ENCODE data around the gene BRME1. TPM values are rescaled to one million over a fixed set of nuclear protein-coding genes. Genes with fewer than 3 reads are reported as not detected.

The BRME1 gene
- total and polyA plus RNA-seq, 2 of the 13 experiments (the other 11 are each of a cell fraction or from before 2014, with no cell fraction given): 0.74 to 1.5 TPM

DNA sequence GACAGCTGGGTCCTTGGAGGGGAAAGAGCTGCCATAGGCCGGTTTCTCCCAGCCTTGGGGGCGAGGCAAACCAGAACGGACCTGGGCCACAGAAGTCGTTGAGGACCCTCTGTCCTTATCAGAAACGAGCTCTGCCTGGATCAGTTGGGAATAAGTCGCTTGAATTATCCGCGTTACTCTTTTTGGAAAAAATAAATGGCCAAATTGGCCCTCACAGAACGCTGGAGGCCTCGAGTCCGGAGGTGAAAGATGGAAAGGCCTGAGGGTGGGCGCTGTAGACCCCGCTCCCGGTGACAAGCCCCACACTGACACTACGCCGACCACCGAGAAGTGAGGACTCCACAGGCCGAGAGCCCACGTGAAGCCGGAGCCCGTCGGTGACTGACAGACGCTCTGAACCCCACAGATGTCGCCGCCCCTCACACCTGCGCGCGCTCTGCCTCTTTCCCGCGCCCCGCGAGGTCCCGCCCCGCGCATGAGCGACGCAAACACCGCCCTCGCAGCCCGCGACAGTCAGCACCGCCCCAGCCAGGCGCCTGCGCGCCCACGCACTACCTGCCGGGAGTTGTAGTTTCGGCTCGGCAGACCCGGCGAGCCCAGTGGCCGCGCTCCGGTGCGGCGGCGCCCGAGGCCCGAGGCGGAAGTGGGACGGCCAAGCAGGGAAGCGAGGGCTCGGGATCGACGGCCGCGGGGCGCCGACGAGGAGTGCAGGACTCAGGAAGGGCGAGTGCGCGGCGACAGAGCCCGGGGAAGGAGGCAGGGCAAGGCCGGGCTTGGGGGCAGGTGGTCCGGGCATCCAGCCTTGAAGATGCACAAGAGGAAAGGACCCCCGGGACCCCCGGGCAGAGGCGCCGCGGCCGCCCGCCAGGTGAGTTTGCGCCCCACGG lies at the start of gene BRME1, which contains the start of gene CC2D1A (continued):
- TF ChIP-seq ZNF10 (CRISPR knock-in tag; IDR thresholded peaks at IDR 0.05; ENCODE audit: borderline replicate concordance, low read depth) (no peak), FOSL1 (CRISPR knock-in tag; IDR thresholded peaks at IDR 0.05; ENCODE audit: borderline replicate concordance) (no peak), ATAD3A (CRISPR knock-in tag; IDR thresholded peaks at IDR 0.05) (no peak), KLF12 (CRISPR knock-in tag; IDR thresholded peaks at IDR 0.05; ENCODE audit: borderline replicate concordance) (peak; percentile 61; the same call in 1 of the 2 replicates), JUND (CRISPR knock-in tag; IDR thresholded peaks at IDR 0.05) (no peak), FOXM1 (CRISPR knock-in tag; IDR thresholded peaks at IDR 0.05) (no peak), ZBTB21 (CRISPR knock-in tag; IDR thresholded peaks at IDR 0.05) (no peak), IKZF4 (CRISPR knock-in tag; IDR thresholded peaks at IDR 0.05; ENCODE audit: borderline replicate concordance, low read depth, not compliant biosample characterization) (peak; percentile 95), DNMT3B (CRISPR knock-in tag; conservative IDR thresholded peaks at IDR 0.05) (no peak), XBP1 (CRISPR knock-in tag; IDR thresholded peaks at IDR 0.05) (no peak), ESRRA (CRISPR knock-in tag; IDR thresholded peaks at IDR 0.05; ENCODE audit: low read depth) (peak; percentile 37; the same call in 1 of the 2 replicates), ZNF674 (CRISPR knock-in tag; IDR thresholded peaks at IDR 0.05; ENCODE audit: low read depth) (peak; percentile 74; the same call in 1 of the 2 replicates), TCF7L2 (IDR thresholded peaks at IDR 0.05; ENCODE audit: low read depth, low read length) (no peak), CREB1 (IDR thresholded peaks at IDR 0.05) (peak; percentile 53; the same call in 1 of the 2 replicates), CREB1 (CRISPR knock-in tag; IDR thresholded peaks at IDR 0.05) (no peak), RBM39 (IDR thresholded peaks at IDR 0.05; ENCODE audit: low read depth, low read length, poor library complexity, severe bottlenecking) (peak; percentile 46), PAWR (CRISPR knock-in tag; IDR thresholded peaks at IDR 0.05; ENCODE audit: borderline replicate concordance) (no peak), ZFP37 (CRISPR knock-in tag; IDR thresholded peaks at IDR 0.05; ENCODE audit: borderline replicate concordance) (no peak)
- TF ChIP-seq, protein P1, sequence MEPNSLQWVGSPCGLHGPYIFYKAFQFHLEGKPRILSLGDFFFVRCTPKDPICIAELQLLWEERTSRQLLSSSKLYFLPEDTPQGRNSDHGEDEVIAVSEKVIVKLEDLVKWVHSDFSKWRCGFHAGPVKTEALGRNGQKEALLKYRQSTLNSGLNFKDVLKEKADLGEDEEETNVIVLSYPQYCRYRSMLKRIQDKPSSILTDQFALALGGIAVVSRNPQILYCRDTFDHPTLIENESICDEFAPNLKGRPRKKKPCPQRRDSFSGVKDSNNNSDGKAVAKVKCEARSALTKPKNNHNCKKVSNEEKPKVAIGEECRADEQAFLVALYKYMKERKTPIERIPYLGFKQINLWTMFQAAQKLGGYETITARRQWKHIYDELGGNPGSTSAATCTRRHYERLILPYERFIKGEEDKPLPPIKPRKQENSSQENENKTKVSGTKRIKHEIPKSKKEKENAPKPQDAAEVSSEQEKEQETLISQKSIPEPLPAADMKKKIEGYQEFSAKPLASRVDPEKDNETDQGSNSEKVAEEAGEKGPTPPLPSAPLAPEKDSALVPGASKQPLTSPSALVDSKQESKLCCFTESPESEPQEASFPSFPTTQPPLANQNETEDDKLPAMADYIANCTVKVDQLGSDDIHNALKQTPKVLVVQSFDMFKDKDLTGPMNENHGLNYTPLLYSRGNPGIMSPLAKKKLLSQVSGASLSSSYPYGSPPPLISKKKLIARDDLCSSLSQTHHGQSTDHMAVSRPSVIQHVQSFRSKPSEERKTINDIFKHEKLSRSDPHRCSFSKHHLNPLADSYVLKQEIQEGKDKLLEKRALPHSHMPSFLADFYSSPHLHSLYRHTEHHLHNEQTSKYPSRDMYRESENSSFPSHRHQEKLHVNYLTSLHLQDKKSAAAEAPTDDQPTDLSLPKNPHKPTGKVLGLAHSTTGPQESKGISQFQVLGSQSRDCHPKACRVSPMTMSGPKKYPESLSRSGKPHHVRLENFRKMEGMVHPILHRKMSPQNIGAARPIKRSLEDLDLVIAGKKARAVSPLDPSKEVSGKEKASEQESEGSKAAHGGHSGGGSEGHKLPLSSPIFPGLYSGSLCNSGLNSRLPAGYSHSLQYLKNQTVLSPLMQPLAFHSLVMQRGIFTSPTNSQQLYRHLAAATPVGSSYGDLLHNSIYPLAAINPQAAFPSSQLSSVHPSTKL (CRISPR knock-in tag; IDR thresholded peaks at IDR 0.05): no peak
- TF ChIP-seq, protein P2, sequence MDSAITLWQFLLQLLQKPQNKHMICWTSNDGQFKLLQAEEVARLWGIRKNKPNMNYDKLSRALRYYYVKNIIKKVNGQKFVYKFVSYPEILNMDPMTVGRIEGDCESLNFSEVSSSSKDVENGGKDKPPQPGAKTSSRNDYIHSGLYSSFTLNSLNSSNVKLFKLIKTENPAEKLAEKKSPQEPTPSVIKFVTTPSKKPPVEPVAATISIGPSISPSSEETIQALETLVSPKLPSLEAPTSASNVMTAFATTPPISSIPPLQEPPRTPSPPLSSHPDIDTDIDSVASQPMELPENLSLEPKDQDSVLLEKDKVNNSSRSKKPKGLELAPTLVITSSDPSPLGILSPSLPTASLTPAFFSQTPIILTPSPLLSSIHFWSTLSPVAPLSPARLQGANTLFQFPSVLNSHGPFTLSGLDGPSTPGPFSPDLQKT (CRISPR knock-in tag; IDR thresholded peaks at IDR 0.05; ENCODE audit: borderline replicate concordance): no peak
- TF ChIP-seq, protein P3, sequence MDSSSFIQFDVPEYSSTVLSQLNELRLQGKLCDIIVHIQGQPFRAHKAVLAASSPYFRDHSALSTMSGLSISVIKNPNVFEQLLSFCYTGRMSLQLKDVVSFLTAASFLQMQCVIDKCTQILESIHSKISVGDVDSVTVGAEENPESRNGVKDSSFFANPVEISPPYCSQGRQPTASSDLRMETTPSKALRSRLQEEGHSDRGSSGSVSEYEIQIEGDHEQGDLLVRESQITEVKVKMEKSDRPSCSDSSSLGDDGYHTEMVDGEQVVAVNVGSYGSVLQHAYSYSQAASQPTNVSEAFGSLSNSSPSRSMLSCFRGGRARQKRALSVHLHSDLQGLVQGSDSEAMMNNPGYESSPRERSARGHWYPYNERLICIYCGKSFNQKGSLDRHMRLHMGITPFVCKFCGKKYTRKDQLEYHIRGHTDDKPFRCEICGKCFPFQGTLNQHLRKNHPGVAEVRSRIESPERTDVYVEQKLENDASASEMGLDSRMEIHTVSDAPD (CRISPR knock-in tag; IDR thresholded peaks at IDR 0.05): no peak
- TF ChIP-seq, protein P4, sequence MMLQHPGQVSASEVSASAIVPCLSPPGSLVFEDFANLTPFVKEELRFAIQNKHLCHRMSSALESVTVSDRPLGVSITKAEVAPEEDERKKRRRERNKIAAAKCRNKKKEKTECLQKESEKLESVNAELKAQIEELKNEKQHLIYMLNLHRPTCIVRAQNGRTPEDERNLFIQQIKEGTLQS (CRISPR knock-in tag; IDR thresholded peaks at IDR 0.05): peak; percentile 64
- TF ChIP-seq, protein P5, sequence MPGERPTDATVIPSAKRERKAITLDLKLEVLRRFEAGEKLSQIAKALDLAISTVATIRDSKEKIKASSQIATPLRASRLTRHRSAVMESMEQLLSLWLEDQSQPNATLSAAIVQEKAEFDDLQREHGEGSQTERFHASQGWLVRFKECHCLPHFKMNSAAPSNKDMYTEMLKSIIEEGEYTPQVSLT (CRISPR knock-in tag; IDR thresholded peaks at IDR 0.05; ENCODE audit: borderline replicate concordance, low read depth): no peak
